ENCODE data around the gene SF3B6.

The SF3B6 gene

DNA sequence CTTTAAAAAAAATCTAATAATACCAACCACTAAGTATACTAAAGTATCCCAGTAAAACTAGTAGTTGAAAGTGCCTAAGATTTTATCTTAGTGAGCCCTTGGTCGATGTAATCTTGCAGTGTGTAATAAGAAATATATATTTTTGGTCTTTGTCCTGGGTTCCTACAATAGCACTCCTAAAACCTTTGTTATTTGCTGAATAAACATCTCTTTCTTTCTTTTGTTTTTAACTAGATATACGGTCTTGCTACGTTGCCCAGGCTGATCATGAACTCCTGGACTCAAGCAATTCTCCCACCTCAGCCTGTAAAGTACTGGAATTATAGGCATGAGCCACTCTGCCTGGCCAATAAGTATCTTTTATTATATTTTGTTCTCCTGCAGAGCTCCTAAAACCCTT, 10.9 kb upstream of the SF3B6 start:
- Histone ChIP-seq H3K4me3 (ENCODE audit: insufficient read depth, low read length, poor library complexity, severe bottlenecking) (no peak overlapping the region), H3K27ac (ENCODE audit: low read depth, low read length) (no peak overlapping the region), H4K20me1 (ENCODE audit: low read depth, low read length) (no peaks in the 10 kb centered on the region), H3K4me2 (ENCODE audit: low read depth, low read length, poor library complexity, severe bottlenecking) (no peak overlapping the region), H3K36me3 (ENCODE audit: low read length) (no peaks in the 10 kb centered on the region), H3F3A (ENCODE audit: insufficient read depth) (peaks cover 6% of the 10 kb centered on the region; the same call in 1 of the 2 replicates), H2AFZ (ENCODE audit: low read depth, low read length, severe bottlenecking) (no peak overlapping the region), H3K27me3 (ENCODE audit: low read length) (no peaks in the 10 kb centered on the region), H3K79me2 (ENCODE audit: insufficient read depth, low read length) (no peaks in the 10 kb centered on the region), H3K9ac (ENCODE audit: low read length) (no peak overlapping the region), H3K9me2 (replicated peaks; ENCODE audit: insufficient read depth, low read length) (no peaks in the 10 kb centered on the region), H3K9me3 (ENCODE audit: insufficient read depth, low read length) (no peaks in the 10 kb centered on the region)
- no peak for TF ChIP-seq EZH2phosphoT487 (conservative IDR thresholded peaks at IDR 0.05; ENCODE audit: low read length)
- TF ChIP-seq, protein P1, sequence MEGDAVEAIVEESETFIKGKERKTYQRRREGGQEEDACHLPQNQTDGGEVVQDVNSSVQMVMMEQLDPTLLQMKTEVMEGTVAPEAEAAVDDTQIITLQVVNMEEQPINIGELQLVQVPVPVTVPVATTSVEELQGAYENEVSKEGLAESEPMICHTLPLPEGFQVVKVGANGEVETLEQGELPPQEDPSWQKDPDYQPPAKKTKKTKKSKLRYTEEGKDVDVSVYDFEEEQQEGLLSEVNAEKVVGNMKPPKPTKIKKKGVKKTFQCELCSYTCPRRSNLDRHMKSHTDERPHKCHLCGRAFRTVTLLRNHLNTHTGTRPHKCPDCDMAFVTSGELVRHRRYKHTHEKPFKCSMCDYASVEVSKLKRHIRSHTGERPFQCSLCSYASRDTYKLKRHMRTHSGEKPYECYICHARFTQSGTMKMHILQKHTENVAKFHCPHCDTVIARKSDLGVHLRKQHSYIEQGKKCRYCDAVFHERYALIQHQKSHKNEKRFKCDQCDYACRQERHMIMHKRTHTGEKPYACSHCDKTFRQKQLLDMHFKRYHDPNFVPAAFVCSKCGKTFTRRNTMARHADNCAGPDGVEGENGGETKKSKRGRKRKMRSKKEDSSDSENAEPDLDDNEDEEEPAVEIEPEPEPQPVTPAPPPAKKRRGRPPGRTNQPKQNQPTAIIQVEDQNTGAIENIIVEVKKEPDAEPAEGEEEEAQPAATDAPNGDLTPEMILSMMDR (IDR thresholded peaks at IDR 0.05; ENCODE audit: insufficient read depth, low read length, poor library complexity, severe bottlenecking): no peak

DNA sequence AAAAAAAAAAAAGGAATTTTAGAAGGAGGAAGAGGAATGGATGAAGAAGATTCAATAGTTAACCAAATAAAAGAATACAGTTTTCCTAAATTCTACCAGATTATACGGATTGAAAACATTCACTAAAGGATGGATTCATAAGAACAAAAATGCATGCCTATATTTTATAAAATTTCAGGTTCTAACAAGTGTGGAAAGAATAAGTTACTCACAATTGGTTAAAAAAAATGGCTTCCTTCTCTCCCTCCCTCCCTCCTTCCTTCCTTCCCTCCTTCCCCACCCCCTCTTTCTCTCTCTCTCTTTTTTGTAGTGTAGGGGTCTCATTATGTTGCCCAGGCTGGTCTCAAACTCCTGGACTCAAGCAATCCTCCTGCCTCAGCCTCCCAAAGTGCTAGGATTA, 10.1 kb upstream of the SF3B6 start:
- Histone ChIP-seq H3K9ac (ENCODE audit: low read length) (no peak overlapping the region), H2AFZ (ENCODE audit: low read depth, low read length, severe bottlenecking) (no peak overlapping the region), H3F3A (ENCODE audit: insufficient read depth) (peaks cover 6% of the 10 kb centered on the region; the same call in 1 of the 2 replicates), H4K20me1 (ENCODE audit: low read depth, low read length) (no peaks in the 10 kb centered on the region), H3K9me2 (replicated peaks; ENCODE audit: insufficient read depth, low read length) (no peaks in the 10 kb centered on the region), H3K36me3 (ENCODE audit: low read length) (no peaks in the 10 kb centered on the region), H3K79me2 (ENCODE audit: insufficient read depth, low read length) (no peaks in the 10 kb centered on the region), H3K4me2 (ENCODE audit: low read depth, low read length, poor library complexity, severe bottlenecking) (no peak overlapping the region), H3K27me3 (ENCODE audit: low read length) (no peaks in the 10 kb centered on the region), H3K27ac (ENCODE audit: low read depth, low read length) (no peak overlapping the region), H3K9me3 (ENCODE audit: insufficient read depth, low read length) (no peaks in the 10 kb centered on the region), H3K4me3 (ENCODE audit: insufficient read depth, low read length, poor library complexity, severe bottlenecking) (no peak overlapping the region)
- TF ChIP-seq, protein P1 (IDR thresholded peaks at IDR 0.05; ENCODE audit: insufficient read depth, low read length, poor library complexity, severe bottlenecking): no peak
- no peak for TF ChIP-seq EZH2phosphoT487 (conservative IDR thresholded peaks at IDR 0.05; ENCODE audit: low read length)

DNA sequence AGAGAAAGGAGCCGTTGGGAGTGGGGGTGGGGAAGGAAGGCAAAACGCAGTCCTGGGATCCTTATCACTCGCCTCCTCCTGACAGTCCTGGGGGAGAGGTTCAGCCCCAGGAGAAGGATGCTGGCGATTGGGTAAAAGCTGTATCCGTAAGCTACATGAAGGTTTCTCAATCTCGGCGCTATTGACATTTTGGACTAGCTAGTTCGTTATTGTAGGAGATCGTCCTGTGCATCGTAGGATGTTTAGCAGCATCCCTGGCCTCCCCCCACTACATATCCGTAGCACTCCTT, 9.0 kb upstream of the SF3B6 start:
- H3K79me2 ChIP-seq (ENCODE audit: insufficient read depth, low read length): no peaks in the 10 kb centered on the region

More for the DNA sequence above, 9.0 kb upstream of the SF3B6 start:
- H4K20me1 ChIP-seq (ENCODE audit: low read depth, low read length): no peaks in the 10 kb centered on the region
- no peak for TF ChIP-seq EZH2phosphoT487 (conservative IDR thresholded peaks at IDR 0.05; ENCODE audit: low read length)
- TF ChIP-seq, protein P1 (IDR thresholded peaks at IDR 0.05; ENCODE audit: insufficient read depth, low read length, poor library complexity, severe bottlenecking): no peak
- no peak overlapping the region for H3K27ac ChIP-seq (ENCODE audit: low read depth, low read length)
- peak overlapping the region; percentile 63 for H3K4me2 ChIP-seq (ENCODE audit: low read depth, low read length, poor library complexity, severe bottlenecking)
- no peaks in the 10 kb centered on the region for H3K27me3 ChIP-seq (ENCODE audit: low read length)
- no peaks in the 10 kb centered on the region for H3K9me2 ChIP-seq (replicated peaks; ENCODE audit: insufficient read depth, low read length)
- H2AFZ ChIP-seq (ENCODE audit: low read depth, low read length, severe bottlenecking): peak overlapping the region; percentile 76
- no peaks in the 10 kb centered on the region for H3K9me3 ChIP-seq (ENCODE audit: insufficient read depth, low read length)
- H3K4me3 ChIP-seq (ENCODE audit: insufficient read depth, low read length, poor library complexity, severe bottlenecking): peak overlapping the region; percentile 53
- H3K36me3 ChIP-seq (ENCODE audit: low read length): no peaks in the 10 kb centered on the region
- H3F3A ChIP-seq (ENCODE audit: insufficient read depth): peaks cover 6% of the 10 kb centered on the region; the same call in 1 of the 2 replicates
- H3K9ac ChIP-seq (ENCODE audit: low read length): peak overlapping the region; percentile 64

Measured in SU-DHL-6 (cell line).